Smooth muscle cell (in vitro differentiated cells): ENCODE results near the gene AHNAK2. TPM values are rescaled to one million over a fixed set of nuclear protein-coding genes. Genes with fewer than 3 reads are reported as not detected.

Source experiments
- DNase-seq: peaks from one replicate; lab custom pipeline; 2025; ENCODE audit not compliant: unreplicated experiment; lab: John Stamatoyannopoulos, UW
- H2AFZ ChIP-seq: fragments of 200-600 bp; sonication (generic); 2 replicates; pipeline ENCODE4 v1.6.0; 2016; ENCODE audit warnings: antibody characterized with exemption, low read depth, mild to moderate bottlenecking
- H3F3A ChIP-seq: fragments of 200-600 bp; sonication (generic); 2 replicates; pipeline ENCODE4 v1.6.0; 2017; ENCODE audit warnings: antibody characterized with exemption, low read depth
- H3K27ac ChIP-seq: fragments of 200-600 bp; sonication (generic); 2 replicates; pipeline ENCODE4 v1.5.1; 2016; ENCODE audit warnings: low read depth, mild to moderate bottlenecking
- H3K27me3 ChIP-seq: fragments of 200-600 bp; sonication (generic); 2 replicates; pipeline ENCODE4 v1.6.1; 2016; ENCODE audit warnings: low read depth, mild to moderate bottlenecking
- H3K36me3 ChIP-seq: fragments of 200-600 bp; sonication (generic); 2 replicates; pipeline ENCODE4 v1.5.1; 2016; ENCODE audit warnings: low read depth
- H3K4me1 ChIP-seq: fragments of 200-600 bp; sonication (generic); 2 replicates; pipeline ENCODE4 v1.5.1; 2016; ENCODE audit warnings: low read depth
- H3K4me2 ChIP-seq: fragments of 200-600 bp; sonication (generic); 2 replicates; pipeline ENCODE4 v1.6.0; 2016; ENCODE audit warnings: mild to moderate bottlenecking
- H3K4me3 ChIP-seq: fragments of 200-600 bp; sonication (generic); 2 replicates; pipeline ENCODE4 v1.5.1; 2016; ENCODE audit warnings: mild to moderate bottlenecking
- H3K79me2 ChIP-seq: fragments of 200-600 bp; sonication (generic); 2 replicates; pipeline ENCODE4 v1.6.0; 2016; ENCODE audit warnings: low read depth, mild to moderate bottlenecking
- H3K9ac ChIP-seq: fragments of 200-600 bp; sonication (generic); 2 replicates; pipeline ENCODE4 v1.6.0; 2016; ENCODE audit warnings: low read depth
- H3K9me3 ChIP-seq: fragments of 200-600 bp; sonication (generic); replicated peaks from 2 replicates; pipeline ENCODE4 v1.5.1; 2016; ENCODE audit warnings: low read depth
- H4K20me1 ChIP-seq: fragments of 200-600 bp; sonication (generic); 2 replicates; pipeline ENCODE4 v1.6.0; 2016; ENCODE audit warnings: low read depth
- CTCF ChIP-seq: fragments of 200-600 bp; sonication (generic); IDR thresholded peaks from 2 replicates; pipeline ENCODE4 v1.5.1; 2017; ENCODE audit warnings: borderline replicate concordance, mild to moderate bottlenecking, antibody characterized with exemption; ENCODE audit not compliant: insufficient read depth, poor library complexity, severe bottlenecking
- WGBS: methylation state at CpG from one replicate; pipeline ENCODE4 v1.1.7; 2016; ENCODE audit warnings: low lambda C conversion rate; 5-methylcytosine and 5-hydroxymethylcytosine counted together
- polyA plus RNA-seq: library from polyadenylated mRNA; unstranded; fragments of >200 nt; fragmentation: Nextera tagmentation; extraction: Ambion mirVana; gene quantifications from 2 replicates; pipeline ENCODE4 v1.2.1, GENCODE V29; 2016
- total RNA-seq: library from RNA; depleted of rRNA; stranded (reverse); fragments of >200 nt; gene quantifications from 2 replicates; pipeline ENCODE4 v1.2.3, GENCODE V29; 2014

AHNAK2 gene
- total and polyA plus RNA-seq, 2 experiments from 2014 or later, result 10.3 to 53.8 TPM

DNA sequence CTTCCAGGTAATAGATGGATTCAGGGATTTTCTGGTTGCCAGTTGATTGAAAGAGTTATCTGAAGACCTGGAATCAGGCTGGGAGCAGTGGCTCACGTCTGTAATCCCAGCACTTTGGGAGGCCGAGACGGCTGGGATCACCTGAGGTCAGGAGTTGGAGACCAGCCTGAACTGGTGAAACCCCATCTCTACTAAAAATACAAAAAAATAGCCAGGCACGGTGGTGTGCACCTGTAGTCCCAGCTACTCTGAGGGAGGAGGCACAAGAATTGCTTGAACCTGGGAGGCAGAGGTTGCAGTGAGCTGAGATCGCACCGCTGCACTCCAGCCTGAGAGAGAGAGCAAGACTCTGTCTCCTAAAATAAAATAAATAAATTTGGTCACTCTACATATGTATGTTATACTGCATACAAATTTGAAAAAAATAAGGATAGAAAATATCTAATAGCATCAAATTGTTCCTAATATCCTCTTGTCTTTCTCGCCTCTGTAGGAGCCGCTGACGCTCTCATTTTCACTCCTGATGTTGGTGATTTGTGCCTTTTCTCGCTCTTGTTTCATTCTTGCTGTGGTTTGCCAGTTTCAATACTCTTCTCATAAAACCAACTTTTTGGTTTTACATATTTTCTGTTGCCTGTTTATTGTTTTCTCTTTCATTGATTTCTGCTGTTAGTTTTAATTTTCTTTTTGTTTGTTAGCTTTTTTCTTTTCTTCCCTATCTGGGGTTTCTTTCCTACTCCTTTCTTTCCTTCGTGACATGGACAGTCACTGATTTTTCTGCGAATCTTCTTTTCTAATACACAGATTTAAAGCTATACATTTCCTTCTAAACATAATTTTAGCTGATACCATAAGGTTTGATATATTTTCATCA, 77.3 kb downstream of the AHNAK2 start:
- 89% methylated on average over 12 of the region's 12 CpGs for WGBS
- H3K9me3 ChIP-seq, result no peaks in the 10 kb centered on the region

DNA sequence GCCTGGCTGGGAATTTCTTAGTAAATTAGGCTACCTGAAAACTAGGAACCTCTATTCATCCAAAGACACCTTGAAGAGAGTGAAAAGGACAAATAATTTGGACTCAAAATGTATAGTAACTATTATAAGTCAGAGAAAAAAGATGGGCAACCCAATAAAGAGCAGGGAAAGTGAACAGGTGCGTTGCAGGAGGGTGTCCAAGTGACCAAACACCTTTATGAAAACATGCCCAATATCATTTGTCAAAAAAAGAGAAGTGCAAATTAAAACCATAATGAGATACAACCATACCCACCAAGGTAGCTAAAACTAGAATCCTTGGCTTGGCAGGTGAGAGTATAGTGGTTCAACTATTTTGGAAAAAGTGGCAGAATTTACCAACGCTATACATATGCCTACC, 78.4 kb downstream of the AHNAK2 start:
- WGBS, result 44% methylated on average over 2 of the region's 2 CpGs
- H2AFZ ChIP-seq, result no peak overlapping the region
- no peaks in the 10 kb centered on the region for H3K4me1 ChIP-seq
- H3K36me3 ChIP-seq, result no peaks in the 10 kb centered on the region
- no peak overlapping the region for H3K27ac ChIP-seq
- H3K4me2 ChIP-seq, result no peak overlapping the region
- H3K9ac ChIP-seq, result no peak overlapping the region
- DNase-seq, result no peak
- peaks cover 12% of the 10 kb centered on the region for H3K27me3 ChIP-seq
- H3K4me3 ChIP-seq, result no peak overlapping the region
- no peaks in the 10 kb centered on the region for H4K20me1 ChIP-seq
- no peak for TF ChIP-seq CTCF
- H3K9me3 ChIP-seq, result no peaks in the 10 kb centered on the region
- no peaks in the 10 kb centered on the region for H3K79me2 ChIP-seq
- no peaks in the 10 kb centered on the region for H3F3A ChIP-seq

More for the DNA sequence above, 77.3 kb downstream of the AHNAK2 start:
- Histone ChIP-seq H2AFZ (no peak overlapping the region), H3K4me2 (no peak overlapping the region), H3F3A (no peaks in the 10 kb centered on the region), H4K20me1 (no peaks in the 10 kb centered on the region), H3K27ac (no peak overlapping the region), H3K9ac (no peak overlapping the region), H3K36me3 (no peaks in the 10 kb centered on the region), H3K79me2 (no peaks in the 10 kb centered on the region), H3K4me1 (no peaks in the 10 kb centered on the region), H3K27me3 (peaks cover 14% of the 10 kb centered on the region), H3K4me3 (no peak overlapping the region)
- no peak for TF ChIP-seq CTCF
- DNase-seq, result no peak

- no peak overlapping the region for H3K4me3 ChIP-seq
- H3K27ac ChIP-seq, result no peak overlapping the region
- 87% methylated on average over 24 of the region's 24 CpGs for WGBS
- peaks cover 5% of the 10 kb centered on the region for H3K27me3 ChIP-seq
- H3K9ac ChIP-seq, result no peak overlapping the region
- no peaks in the 10 kb centered on the region for H3K36me3 ChIP-seq
- H3K79me2 ChIP-seq, result no peaks in the 10 kb centered on the region
- no peak for DNase-seq
- no peaks in the 10 kb centered on the region for H3K9me3 ChIP-seq
- no peak overlapping the region for H3K4me2 ChIP-seq
- no peaks in the 10 kb centered on the region for H3F3A ChIP-seq
- no peaks in the 10 kb centered on the region for H4K20me1 ChIP-seq
- no peak overlapping the region for H2AFZ ChIP-seq
- H3K4me1 ChIP-seq, result no peaks in the 10 kb centered on the region
- no peak for TF ChIP-seq CTCF
These were observed 79.2 kb downstream of the AHNAK2 start for GRCh38 chr14:104898870-104899510.
